ENCODE measurements around the gene LRRC72. TPM values are rescaled to one million over a fixed set of nuclear protein-coding genes. Genes with fewer than 3 reads are reported as not detected.

The LRRC72 gene
- not detected for total RNA-seq
- not detected for polyA plus RNA-seq
- long read RNA-seq, donor 1: 0 reads
- long read RNA-seq, donor 2: 0 reads
- long read RNA-seq, donor 3: 0 reads
- long read RNA-seq, donor 4: 0 reads
- long read RNA-seq, donor 5: 0 reads

DNA sequence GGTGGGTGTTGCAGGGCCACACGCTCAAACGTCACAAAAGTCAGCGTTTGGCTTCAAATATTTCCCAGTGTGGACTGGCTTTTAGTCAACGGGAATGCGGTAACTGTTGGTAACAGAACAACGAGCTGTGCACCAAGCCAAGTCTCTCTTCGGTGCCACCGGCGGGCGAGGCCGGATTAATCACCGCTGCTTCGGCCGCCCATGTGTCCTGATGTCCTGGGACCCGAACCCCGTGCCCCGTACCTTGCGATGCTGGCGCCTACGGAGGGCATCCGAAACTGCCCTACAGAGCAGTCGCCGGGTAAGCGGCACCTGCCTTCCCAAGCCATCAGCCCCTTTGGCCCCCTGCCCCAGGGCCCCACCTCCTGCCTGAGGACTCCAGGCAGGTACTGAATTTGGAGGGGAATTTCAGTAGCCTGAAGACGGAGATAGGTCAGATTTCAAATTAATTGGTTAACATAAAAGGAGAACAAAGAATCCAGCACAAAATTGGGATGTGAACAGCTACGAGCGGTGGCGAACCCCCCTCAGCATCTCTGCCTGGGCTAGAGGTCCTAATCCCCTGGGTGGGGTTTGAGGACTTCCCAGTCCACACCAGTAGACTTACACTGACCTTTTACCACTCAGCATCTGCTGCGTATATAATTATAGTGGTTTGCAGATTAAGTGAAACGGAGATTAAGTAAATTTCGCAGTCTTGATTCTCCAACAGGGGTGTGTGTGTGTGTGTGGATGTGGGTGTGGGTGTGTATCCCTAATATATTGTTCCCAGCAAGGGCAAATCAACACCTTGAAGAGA, at the start of gene LRRC72:
TSS of gene LRRC72 (plus strand) at position 84 of the 799 bp plus-strand sequence. CDS start at position 212, 128 bp downstream.
- TF ChIP-seq, protein P1, sequence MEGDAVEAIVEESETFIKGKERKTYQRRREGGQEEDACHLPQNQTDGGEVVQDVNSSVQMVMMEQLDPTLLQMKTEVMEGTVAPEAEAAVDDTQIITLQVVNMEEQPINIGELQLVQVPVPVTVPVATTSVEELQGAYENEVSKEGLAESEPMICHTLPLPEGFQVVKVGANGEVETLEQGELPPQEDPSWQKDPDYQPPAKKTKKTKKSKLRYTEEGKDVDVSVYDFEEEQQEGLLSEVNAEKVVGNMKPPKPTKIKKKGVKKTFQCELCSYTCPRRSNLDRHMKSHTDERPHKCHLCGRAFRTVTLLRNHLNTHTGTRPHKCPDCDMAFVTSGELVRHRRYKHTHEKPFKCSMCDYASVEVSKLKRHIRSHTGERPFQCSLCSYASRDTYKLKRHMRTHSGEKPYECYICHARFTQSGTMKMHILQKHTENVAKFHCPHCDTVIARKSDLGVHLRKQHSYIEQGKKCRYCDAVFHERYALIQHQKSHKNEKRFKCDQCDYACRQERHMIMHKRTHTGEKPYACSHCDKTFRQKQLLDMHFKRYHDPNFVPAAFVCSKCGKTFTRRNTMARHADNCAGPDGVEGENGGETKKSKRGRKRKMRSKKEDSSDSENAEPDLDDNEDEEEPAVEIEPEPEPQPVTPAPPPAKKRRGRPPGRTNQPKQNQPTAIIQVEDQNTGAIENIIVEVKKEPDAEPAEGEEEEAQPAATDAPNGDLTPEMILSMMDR (IDR thresholded peaks at IDR 0.05; ENCODE audit: control extremely low read depth, extremely low read depth): no peak
- Histone ChIP-seq H3K27me3 (ENCODE audit: control insufficient read depth in 3 of 3, insufficient read depth in 3 of 3, low read length in 2 of 3) (no peaks in the 10 kb centered on the region), H3K36me3 (ENCODE audit: control insufficient read depth in 4 of 4, insufficient read depth in 4 of 4, low read length in 4 of 4) (no peaks in the 10 kb centered on the region), H3K4me1 (ENCODE audit: control insufficient read depth in 5 of 5, insufficient read depth in 5 of 5, low read length in 5 of 5) (no peaks in the 10 kb centered on the region), H3K27ac (ENCODE audit: low read depth in 1 of 2, low read length in 1 of 2) (no peak within 1 kb of the TSS), H3K4me3 (no peak within 1 kb of the TSS), H3K9me3 (ENCODE audit: control insufficient read depth in 4 of 4, insufficient read depth in 3 of 4, low read length in 3 of 4) (no peaks in the 10 kb centered on the region), H3K9ac (ENCODE audit: insufficient read depth in 1 of 2, low read length in 2 of 2) (no peak within 1 kb of the TSS)
- 97% methylated on average over 31 of the region's 31 CpGs for WGBS, 2 donors
- ATAC-seq (ENCODE audit: insufficient read depth, low FRiP score) (no peak), DNase-seq (no peak)

DNA sequence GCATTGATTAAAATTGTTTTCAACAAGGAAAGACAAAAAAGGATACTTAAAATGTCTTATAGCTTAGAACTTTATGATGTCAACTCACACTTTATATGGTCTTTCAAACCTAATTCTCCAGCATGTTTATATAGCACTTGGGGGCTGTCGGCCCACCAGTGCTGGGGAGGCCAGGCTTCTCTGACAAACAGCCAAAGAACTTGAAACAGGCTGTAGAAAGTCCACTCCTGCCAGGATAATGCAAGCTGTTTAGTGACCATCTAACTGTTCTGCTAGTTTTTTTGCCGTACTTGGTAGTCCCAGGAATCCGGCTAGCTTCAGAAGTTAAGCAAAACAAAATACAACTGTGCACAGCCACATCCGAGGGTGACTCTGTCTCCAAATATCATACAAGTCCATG, 47.5 kb upstream of the LRRC72 start:
- no peaks in the 10 kb centered on the region for H3K9me3 ChIP-seq (ENCODE audit: control insufficient read depth in 4 of 4, insufficient read depth in 3 of 4, low read length in 3 of 4)
- ATAC-seq (ENCODE audit: insufficient read depth, low FRiP score) (no peak), DNase-seq (peak; percentile 66 to 91 (median 91))
- H3K36me3 ChIP-seq (ENCODE audit: control insufficient read depth in 4 of 4, insufficient read depth in 4 of 4, low read length in 4 of 4): no peaks in the 10 kb centered on the region
- no peak overlapping the region for H3K9ac ChIP-seq (ENCODE audit: insufficient read depth in 1 of 2, low read length in 2 of 2)
- H3K27me3 ChIP-seq (ENCODE audit: control insufficient read depth in 3 of 3, insufficient read depth in 3 of 3, low read length in 2 of 3): no peaks in the 10 kb centered on the region
- TF ChIP-seq, protein P1 (IDR thresholded peaks at IDR 0.05; ENCODE audit: control extremely low read depth, extremely low read depth): no peak
- peaks cover 0 to 16% (median 0%) of the 10 kb centered on the region in 5 donors for H3K4me1 ChIP-seq (ENCODE audit: control insufficient read depth in 5 of 5, insufficient read depth in 5 of 5, low read length in 5 of 5)
- WGBS, 2 donors: 83 to 93% methylated on average over 4 of the region's 4 CpGs
- no peak overlapping the region for H3K27ac ChIP-seq (ENCODE audit: low read depth in 1 of 2, low read length in 1 of 2)
- H3K4me3 ChIP-seq: no peak overlapping the region

DNA sequence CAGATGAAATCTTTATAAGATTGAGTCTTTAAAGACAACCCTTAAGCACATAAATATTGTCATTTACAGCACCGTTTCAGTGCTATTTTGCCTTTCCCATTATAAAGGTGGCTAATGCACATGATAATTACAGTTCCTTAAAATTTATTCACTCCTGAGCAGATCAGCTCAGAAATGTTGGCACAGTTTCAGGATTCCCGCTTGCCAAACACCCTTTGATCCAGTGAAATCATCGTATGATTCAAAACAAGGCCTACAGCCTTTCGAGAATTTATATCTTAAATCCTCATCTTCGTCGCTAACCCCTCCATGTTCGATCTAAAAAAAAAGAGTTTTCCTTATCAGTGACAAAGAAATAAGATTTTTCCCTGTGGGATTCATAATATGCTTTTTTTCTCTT, 47.0 kb upstream of the LRRC72 start:
- ATAC-seq (ENCODE audit: insufficient read depth, low FRiP score): no peak
- no peak overlapping the region for H3K27ac ChIP-seq (ENCODE audit: low read depth in 1 of 2, low read length in 1 of 2)
- no peak overlapping the region for H3K4me3 ChIP-seq
- TF ChIP-seq, protein P1 (IDR thresholded peaks at IDR 0.05; ENCODE audit: control extremely low read depth, extremely low read depth): no peak
- no peaks in the 10 kb centered on the region for H3K27me3 ChIP-seq (ENCODE audit: control insufficient read depth in 3 of 3, insufficient read depth in 3 of 3, low read length in 2 of 3)
- DNase-seq: peak; percentile 50 to 82 (median 78)
- H3K9ac ChIP-seq (ENCODE audit: insufficient read depth in 1 of 2, low read length in 2 of 2): peak overlapping the region in 1 of 2 donors; percentile 23
- H3K9me3 ChIP-seq (ENCODE audit: control insufficient read depth in 4 of 4, insufficient read depth in 3 of 4, low read length in 3 of 4): no peaks in the 10 kb centered on the region
- no peaks in the 10 kb centered on the region for H3K36me3 ChIP-seq (ENCODE audit: control insufficient read depth in 4 of 4, insufficient read depth in 4 of 4, low read length in 4 of 4)
- WGBS, 2 donors: 78 to 91% methylated on average over 7 of the region's 7 CpGs
- H3K4me1 ChIP-seq (ENCODE audit: control insufficient read depth in 5 of 5, insufficient read depth in 5 of 5, low read length in 5 of 5): peaks cover 0 to 16% (median 0%) of the 10 kb centered on the region in 5 donors

Data from lung (tissue), 16 donors.